Fibroblast of skin of right quadriceps (primary cell): Measurements from ENCODE around the gene C1GALT1C1.
"Not testable (repeated sequence)": the region's sequence is repeated elsewhere in the genome, so short reads cannot be mapped to it uniquely, and the experiment has no call there.

Experiments
- DNase-seq: peaks from one replicate; pipeline ENCODE4 v3.0.0-alpha.2; 2013

C1GALT1C1 gene

DNA sequence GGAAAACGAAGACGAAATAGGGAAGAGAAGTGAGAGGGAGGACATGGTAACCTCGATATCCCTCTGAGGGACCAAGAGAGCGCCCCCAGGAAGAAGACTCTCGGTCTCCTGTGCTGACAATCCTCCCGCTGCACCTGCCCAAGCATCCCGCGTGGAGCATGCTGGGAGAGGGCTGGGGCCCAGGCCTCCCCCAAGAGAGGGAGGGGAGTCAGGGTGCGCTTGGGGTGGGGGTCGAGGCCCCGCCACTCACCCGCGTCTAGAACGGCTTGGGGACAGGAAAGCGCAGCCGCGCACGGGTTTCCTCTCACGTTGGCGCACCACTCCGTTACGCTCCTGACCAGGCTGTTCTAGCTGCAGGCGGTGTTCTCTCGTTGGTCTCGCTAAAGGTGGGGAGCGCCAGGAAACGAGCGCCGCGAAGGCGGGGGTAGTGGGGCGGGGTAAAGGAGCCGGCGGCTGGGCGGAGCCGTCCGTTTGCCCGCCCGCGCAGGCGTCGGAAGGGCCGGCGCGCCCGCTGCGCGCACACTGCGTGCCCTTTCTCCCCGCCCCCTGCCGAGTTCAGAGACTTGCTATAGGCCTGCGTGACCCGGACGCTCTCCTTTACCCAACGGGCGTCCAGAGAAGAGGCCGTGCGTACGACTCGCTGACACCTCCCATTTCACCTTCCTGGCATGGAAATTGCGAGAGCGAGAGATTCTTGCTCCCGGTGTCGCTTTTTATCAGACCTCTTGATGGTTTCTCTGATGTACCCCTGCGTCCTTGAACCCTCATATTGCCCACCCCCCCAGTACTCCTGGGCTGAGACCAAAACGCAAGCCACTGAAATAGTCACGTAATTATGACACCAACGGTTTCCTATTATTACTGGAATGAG is at the start of gene C1GALT1C1:
Gene C1GALT1C1 (minus strand): TSS at position 388 of the 871 bp plus-strand sequence. CDS start 2,888 bp downstream, outside the sequence.
- peak; percentile 93 for DNase-seq

DNA sequence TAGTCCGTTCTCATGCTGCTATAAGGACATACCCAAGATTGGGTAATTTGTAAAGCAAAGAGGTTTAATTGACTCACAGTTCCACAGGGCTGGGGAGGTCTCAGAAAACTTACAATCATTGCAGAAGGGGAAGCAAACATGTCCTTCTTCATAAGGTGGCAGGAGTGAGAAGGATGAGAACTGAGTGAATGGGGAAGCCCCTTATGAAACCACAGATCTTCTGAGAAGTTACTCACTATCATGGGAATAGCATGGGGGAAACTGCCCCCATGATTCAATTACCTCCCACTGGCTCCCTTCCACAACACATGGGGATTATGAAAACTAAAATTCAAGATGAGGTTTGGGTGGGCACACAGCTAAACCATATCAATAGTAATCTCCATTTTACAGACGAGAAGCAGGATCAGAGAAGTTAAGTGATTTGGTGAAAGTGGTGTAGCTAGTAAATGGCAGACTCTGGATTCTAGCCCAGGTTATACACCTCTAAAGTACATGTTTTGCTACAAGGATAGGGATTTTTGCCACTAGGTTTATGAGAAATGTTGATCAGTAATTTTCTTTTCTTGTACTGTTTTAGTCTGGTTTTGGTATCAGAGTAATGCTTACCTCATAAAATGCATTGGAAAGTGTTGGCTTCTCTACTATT is 47.3 kb upstream of the C1GALT1C1 start:
- DNase-seq: no peak

DNA sequence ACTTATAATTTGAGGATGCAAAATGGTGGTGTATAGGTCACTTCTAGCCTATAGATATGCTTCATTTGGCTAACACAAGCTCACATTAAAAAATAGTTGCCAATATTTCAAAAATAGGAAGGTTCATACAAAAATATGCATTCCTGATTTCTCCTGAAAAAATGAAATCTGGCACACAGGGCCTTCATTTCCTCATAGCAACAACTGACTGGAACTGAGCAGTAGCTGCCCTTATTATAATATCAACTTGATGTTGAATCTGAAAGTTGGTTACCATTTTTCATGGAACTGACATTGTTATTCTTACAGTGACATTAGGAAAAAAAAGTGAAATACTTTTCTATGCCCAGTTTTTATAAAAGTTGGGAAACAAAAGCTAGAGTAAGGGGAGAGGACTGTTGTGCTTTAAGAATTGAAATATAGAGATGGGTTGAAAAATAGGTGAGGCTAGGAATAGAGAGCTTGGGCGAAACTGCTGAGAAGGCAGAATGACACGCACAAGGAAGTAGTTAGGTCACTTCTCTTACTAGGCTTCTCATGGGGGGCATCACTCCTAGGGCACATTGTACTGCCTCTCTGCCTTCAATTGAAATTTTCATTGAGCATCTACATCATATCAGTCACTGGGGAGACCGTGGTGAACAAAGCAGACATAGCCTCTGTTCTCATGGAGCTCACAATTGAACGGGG is 43.1 kb upstream of the C1GALT1C1 start:
- no peak for DNase-seq

DNA sequence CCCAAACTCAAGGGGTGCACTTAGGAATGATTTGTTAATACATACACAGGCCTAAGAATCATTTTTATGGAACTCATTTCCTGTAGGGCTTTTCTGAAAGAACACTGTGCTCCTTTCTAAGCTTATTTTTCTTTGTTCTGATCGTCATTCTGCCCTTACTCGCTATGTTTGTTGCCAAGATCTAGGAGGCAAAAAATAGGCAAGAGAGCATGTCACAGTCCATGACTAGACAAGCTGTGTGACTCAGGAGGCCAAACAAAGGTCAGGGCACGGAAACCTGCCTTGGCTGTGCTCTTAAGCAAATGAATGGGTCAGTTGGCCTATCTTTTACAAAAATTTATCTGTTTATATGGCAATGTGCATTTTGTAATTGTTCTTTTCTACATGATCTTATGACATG is 42.5 kb upstream of the C1GALT1C1 start:
- DNase-seq: peak; percentile 24

DNA sequence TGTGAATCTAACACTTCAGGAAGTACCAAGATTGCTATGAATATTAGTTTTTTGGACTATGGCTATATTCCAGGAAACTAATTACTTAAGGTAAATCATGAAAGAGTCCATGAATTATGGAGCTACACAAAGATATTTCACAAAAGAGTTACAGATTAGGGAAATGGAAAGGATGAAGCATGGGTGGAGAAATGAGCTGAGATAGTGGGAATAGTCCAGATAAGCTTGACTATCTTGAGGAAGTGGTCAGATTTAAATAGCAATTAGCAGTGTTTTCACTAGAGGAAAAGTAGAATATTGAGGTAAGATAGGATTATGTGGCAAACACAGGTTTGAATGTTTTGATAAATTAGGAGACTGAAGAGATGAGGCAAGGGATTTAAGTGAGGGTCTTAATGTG is 42.1 kb upstream of the C1GALT1C1 start:
- DNase-seq: no peak

DNA sequence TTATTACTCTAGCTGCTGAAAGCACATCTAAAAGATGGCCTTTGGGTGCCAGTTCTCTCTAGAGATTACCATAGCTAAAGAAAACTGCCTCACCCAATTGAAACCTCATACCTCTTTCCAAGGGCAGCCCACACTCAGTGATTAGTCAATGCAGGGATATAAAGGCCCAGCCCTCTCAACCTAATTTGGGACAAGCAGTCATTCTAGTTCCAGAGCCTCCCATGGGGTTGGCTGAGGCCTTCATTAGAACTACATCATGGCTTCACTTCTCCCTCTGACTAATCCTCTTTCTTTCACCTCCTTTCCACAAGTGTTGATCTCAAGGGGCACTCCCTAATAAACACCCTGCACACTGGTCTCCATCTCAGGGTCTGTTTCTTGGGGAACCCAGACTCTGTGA is 38.5 kb upstream of the C1GALT1C1 start:
- no peak for DNase-seq

DNA sequence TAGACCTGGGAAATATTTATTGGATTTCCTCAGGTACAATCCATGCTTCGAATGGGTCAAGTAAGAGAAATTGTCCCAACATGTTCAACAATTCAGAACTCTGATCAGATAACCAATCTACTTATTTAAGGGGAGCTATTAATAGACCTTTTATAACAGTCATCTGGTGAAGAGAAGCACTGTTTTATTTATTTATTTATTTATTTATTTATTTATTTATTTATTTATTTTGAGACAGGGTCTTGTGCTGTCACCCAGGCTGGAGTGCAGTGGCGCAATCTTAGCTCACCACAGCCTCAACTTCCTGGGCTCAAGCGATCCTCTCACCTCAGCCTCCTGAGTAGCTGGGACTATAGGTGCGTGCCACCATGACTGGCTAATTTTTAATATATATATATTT is 34.7 kb upstream of the C1GALT1C1 start:
- not testable (repeated sequence) for DNase-seq

DNA sequence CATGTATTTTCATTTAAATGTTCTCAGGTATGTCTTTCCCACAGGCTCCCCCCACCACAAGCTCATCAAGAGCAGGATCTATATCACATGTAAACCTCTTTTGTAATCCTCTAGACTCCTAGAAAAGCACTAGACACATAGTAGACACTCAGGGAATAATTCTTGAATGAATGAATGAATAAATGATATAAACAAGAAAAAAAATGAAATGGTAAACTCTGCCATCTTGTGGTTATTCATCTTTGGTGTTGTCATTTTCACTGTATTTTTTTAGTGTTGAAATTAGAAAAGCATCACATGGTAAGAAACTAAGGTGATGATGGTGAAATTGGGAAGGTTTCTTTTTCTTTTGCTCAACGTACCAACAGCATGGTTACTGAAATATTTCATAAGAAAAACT is 34.2 kb upstream of the C1GALT1C1 start:
- peak; percentile 9 for DNase-seq

DNA sequence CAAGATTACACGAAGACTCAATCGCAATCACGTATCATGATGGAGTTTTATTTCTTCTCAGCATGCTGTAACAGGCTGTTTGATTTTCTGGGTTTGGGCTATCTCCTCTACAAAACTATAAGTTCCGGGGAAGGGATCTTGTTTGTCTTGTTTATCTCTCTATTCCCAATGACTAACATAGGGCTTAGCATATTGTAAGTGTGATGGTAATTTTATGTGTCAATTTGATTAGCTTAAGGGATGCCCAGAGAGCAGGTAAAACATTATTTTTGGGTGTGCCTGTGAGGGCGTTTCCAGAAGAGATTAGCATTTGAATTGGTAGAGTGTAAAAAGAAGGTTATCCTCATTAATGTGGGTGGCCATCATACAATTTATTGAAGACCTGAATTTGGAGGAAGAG is 32.8 kb upstream of the C1GALT1C1 start:
- DNase-seq: no peak

DNA sequence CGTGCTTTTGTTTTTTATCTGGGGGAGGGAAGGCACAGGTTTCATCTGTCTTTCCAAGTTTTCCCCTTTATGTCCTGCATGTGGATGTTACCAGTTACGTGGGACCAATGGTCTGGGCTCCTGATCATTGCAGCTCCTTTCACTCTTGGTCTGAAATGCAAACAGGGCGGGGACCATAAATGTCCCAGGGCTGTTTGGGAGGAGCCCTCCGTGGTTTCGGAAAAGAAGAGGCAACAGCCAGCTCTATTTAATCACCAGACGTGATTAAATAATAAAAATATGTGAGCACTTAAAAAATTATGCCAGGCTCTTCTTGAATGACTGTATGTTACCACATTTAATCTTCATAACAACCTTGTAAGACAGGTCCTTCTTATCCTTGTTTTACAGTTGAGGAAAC is 30.8 kb upstream of the C1GALT1C1 start:
- no peak for DNase-seq

DNA sequence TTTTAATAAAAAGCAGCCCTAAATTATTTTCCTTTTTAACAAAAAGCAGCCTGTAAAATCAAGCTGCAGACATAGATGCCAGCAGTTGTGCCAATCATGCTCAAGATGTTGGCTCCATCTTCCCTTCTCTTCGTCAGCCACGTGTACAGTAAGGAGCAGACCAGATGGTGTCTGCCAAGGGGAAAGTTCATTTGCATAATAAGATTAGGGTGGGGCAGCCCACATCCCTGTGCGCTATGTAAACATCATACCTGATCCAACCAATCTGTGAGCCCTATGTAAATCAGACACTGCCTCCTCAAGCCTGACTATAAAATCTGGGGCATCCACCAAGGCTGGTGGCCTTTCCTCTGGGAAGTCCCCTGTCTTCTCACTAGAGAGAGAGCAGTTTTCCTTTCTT is 23.1 kb upstream of the C1GALT1C1 start:
- DNase-seq: no peak

DNA sequence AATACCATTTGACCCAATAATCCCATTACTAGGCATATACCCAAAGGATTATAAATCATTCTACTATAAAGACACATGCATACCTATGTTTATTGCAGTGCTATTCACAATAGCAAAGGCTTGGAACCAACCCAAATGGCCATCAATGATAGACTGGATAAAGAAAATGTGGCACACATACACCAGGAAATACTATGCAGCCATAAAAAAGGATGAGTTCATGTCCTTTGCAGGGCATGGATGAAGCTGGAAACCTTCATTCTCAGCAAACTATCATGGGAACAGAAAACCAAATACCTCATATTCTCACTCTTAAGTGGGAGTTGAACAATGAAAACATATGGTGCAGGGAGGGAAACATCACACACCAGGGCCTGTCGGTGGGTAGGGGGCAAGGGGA is 22.4 kb upstream of the C1GALT1C1 start:
- not testable (repeated sequence) for DNase-seq

DNA sequence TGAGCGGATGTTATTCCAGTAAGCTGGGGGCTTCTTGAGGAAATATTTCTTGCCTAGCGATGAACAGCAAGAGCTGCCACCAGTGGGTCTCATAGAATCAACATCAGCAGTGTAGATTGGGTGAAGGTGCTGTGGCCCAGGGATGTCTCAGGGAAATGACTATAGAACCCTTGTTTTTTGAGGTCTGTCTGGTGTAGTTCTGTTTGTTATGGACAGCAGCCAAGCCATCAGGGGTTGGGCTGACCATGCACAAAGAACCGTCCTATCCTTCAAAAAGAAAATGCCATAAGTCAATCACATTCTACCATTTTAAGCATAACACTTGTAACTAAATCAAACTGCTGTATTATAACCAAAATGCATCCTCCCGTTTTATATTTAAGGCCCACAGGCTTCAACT is 17.3 kb upstream of the C1GALT1C1 start:
- DNase-seq: no peak

DNA sequence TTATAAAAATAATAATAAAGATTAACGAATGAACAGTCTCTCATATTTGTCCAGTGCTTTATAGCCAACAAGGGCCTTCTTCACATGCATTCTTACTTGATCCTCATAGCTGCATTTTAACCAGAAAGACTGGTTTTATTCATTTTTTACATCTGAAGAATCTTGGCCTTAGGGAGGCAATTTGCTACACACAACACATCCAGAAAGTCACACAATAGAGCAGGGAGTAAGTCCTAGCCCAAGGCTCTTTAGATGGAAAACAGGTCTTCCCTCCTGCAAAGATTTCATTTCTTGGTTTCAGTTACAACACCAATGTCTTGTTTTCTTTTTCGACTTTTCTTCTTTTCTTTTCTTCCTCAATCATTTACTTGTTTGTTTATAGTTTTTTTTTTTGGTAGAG is 13.0 kb upstream of the C1GALT1C1 start:
- DNase-seq: no peak

DNA sequence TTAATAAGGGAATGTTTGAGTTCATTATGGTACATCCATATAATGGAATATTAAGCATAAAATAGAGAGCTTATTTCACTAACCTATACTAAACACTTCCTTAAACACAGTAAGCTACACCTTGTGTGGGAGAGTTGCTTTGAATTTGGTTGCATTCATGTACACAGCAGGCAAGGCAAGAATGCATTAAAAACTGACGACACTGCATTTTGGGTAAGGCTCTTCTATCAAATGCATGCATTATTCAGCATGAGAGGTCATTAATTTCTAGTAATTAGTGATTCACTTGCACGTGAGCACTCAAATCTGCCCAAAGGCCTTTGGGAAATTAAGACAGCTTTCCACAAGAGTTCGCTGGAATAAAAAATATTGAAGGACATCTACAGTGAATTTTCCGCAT is 8.8 kb upstream of the C1GALT1C1 start:
- no peak for DNase-seq

DNA sequence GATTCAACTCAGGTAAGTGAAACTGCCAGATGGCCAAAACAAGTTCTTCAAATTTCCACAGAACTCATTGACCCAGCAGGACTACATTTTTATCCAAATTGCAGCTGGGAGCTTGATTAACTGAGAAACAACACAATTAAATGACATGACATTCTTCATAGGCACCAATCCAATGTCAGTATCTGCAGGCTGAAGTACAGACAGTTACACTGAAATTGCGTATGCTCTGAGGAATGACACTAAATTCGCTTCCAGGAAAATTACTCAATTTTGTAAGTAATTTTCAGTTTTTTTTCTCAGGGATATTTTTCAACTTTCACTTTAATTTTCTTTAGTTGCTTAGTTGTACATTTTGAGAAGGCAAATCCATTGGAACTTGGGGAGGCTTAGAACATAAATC is 4.5 kb downstream of the C1GALT1C1 start:
- no peak for DNase-seq

DNA sequence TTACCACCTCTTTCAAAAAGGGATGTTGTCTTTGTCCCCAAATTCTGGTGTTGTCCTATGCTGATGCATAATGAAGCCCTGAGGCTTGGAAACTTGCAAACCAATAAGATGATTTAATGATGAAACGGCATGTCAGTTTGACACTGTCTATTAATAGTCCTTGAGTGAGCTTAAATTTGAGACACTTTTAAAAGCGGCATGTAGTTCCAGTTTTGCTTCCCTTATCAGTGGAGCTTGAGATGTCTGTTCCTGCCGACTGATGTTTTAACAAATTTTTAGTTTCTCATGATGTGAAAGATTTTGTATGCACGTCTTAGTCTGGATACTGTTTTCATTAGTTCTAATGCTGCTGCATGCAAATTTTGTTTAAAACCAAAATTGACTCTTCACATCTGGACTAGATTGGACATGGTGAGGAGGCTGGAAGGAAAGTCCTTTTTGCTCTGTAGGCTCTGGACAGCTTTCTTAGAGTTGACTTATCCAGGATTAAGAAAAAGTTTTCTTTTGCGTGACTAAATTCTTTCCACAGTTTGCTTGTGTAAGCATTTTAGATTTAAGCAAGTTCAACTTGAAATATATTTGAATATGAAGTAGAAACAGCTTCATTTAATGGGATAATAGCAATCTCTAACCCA is 11.7 kb downstream of the C1GALT1C1 start:
- no peak for DNase-seq

DNA sequence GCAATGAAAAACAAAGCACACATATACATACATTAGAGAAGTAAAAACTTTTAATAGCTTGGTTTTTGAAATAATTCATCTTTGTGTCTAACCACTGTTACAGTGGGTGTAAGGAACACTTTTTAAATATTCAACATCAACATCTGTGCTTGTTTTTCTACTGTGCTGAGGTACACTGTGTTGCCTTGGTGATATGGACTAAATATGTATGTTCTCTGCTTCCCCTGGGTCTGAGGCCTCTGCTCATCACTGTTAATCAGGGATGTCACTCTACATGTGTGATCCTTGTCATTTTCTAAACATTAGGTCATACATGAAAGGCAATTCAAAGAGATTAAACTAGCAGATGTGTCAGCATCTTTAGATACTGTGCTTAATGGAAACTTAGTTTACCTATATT is 15.0 kb downstream of the C1GALT1C1 start:
- no peak for DNase-seq

DNA sequence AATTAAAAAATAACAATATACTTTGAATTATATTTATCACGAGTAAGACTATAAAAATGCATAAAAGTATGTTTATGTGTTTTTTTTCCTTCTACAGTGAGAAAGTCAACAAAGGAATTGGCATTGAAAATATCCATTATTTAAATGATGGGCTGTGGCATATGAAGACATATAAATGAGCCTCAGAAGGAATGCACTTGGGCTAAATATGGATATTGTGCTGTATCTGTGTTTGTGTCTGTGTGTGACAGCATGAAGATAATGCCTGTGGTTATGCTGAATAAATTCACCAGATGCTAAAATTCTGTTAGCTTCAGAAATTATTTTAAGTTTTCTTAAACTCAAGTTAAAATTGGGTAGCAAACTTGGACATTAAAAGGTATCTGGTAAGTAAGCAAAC is 17.8 kb downstream of the C1GALT1C1 start:
- DNase-seq: no peak

DNA sequence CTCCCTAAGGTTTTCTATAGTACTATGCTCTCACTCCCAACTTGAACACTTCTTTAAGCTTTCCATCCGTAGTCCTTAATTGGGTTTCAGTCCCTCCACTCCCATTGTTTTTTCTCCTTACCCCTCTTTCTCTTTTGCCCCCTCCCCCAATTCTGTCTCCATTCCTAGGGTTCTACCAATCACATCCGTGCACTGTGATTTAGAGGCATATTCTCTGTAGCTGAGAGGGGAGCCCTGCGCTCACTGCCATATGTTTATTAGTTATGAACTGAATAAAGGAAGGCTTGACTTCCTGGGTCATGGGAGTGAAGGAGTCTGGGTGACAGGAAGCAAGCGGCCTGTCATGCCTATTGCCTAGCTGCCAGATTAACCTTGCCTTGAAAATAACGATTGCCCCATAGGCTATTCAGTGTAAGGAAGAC is 25.5 kb downstream of the C1GALT1C1 start:
- DNase-seq: peak; percentile 50

DNA sequence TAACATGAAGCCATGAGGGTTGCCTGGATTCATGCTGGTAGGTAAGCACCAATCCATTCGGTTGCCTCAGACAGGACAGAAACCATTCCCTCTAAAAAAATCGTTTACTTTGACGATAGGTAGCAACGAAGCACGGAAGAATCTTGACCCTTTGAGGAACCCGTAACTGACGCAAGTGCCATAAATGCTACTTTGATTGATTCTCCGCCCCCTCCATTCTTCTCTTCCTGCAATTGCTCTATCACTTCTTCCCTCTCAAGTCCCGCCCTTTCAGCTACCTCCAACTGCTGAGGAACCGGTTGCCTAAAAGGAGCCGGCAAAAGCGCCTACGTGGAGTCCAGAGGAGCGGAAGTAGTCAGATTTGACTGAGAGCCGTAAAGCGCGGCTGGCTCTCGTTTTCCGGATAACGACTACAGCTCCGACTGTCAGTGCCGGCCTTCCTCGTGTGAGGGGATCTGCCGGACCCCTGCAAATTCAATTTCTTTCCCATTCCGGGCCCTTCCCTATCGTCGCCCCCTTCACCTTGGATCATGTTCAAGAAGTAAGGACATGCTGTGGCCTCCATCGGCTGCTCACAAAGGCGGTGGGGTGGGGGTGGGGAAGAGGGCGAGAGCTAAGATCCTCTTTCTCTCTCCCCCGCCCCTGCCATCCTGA is 26.0 kb downstream of the C1GALT1C1 start, which contains the start of gene MCTS1:
Gene MCTS1 (plus strand): TSS at position 395 of the 654 bp plus-strand sequence. CDS start 136 bp downstream, at position 531.
- DNase-seq: peak; percentile 97

DNA sequence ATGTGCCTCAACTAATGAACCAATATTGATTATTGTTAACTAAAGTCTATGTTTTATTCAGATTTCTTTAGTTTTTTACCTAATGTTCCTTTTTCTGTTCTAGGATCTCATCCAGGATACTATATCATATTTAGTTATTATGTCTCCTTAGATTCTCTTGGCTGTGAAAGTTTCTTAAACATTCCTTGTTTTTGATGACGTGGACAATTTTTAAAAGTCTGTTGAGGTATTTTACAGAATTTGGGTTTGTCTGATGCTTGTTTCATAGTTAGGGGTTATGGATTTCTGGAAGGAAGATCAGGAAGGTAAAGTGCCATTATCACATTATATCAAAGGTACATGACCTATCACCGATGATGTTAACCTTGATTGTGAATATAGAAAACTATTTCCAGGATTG is 44.2 kb downstream of the C1GALT1C1 start:
- no peak for DNase-seq
